Activated T-helper 2 cell treated with anti-CD3 and anti-CD28 coated beads, Interferon-gamma antibody, Interleukin-2, Interleukin-4, amounts not matched to agents 10 μg/mL and 5 μg/mL and 100 μg/mL, durations not matched to agents 14 hours and 24 hours and 36 hours (primary cell): ENCODE results near the gene VIPR2. TPM values are rescaled to one million over a fixed set of nuclear protein-coding genes. Genes with fewer than 3 reads are reported as not detected.
"Not testable (repeated sequence)": the region's sequence is repeated elsewhere in the genome, so short reads cannot be mapped to it uniquely, and the experiment has no call there.

Experiments
- DNase-seq: peaks from one replicate; pipeline ENCODE4 v3.0.0; 2021; ENCODE audit warnings: low spot score
- H3K27ac Mint-ChIP-seq: one replicate; pipeline ENCODE4 v1.8.0; 2021; ENCODE audit warnings: mixed read lengths
- H3K27me3 Mint-ChIP-seq: one replicate; pipeline ENCODE4 v1.8.0; 2021; ENCODE audit warnings: low read depth, mixed read lengths
- H3K36me3 Mint-ChIP-seq: one replicate; pipeline ENCODE4 v1.8.0; 2021; ENCODE audit warnings: low read depth, mixed read lengths
- H3K4me1 Mint-ChIP-seq: one replicate; pipeline ENCODE4 v1.8.0; 2021; ENCODE audit warnings: low read depth, mixed read lengths
- H3K4me3 Mint-ChIP-seq: one replicate; pipeline ENCODE4 v1.8.0; 2021; ENCODE audit warnings: low read depth, mild to moderate bottlenecking, moderate library complexity, mixed read lengths
- H3K9me3 Mint-ChIP-seq: one replicate; pipeline ENCODE4 v1.8.0; 2021; ENCODE audit warnings: mixed read lengths
- intact Hi-C: fragments of 100-400 bp; cut with micrococcal nuclease; formaldehyde crosslinking; loops from one replicate; pipeline ENCODE4 v1.15.1; 2023
- total RNA-seq: library from RNA; stranded (reverse); gene quantifications from 2 replicates; pipeline ENCODE4 v1.2.3, GENCODE V29; 2022

The VIPR2 gene
- total RNA-seq, 1 donor from 2014 or later, result 4.2 TPM

DNA sequence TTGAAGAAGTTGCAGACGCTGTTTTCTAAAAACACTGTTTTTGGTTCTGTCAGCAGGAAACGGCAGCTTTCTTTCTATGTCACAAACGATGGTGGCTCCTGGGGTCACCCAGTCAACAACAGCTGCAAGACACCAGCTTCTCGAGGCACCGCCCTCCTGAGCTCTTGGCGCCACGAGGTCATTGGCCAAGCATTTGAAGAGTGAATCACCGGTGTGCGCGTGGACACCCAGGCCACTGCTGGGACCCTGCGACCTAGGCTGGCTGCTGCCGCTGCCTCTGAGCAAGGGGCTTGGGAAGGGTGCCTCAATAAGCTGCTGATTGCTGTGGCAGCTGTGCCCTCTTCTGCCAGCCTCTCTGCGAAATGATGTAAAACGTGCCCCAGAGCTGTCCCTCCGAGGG is 22.5 kb upstream of the VIPR2 start:
- no peak for DNase-seq
- intact Hi-C loops, result no loop called here
- Mint-ChIP-seq H3K4me3 (no peak overlapping the region), H3K9me3 (no peaks in the 10 kb centered on the region), H3K27me3 (no peaks in the 10 kb centered on the region), H3K36me3 (no peaks in the 10 kb centered on the region), H3K27ac (no peak overlapping the region), H3K4me1 (no peaks in the 10 kb centered on the region)

DNA sequence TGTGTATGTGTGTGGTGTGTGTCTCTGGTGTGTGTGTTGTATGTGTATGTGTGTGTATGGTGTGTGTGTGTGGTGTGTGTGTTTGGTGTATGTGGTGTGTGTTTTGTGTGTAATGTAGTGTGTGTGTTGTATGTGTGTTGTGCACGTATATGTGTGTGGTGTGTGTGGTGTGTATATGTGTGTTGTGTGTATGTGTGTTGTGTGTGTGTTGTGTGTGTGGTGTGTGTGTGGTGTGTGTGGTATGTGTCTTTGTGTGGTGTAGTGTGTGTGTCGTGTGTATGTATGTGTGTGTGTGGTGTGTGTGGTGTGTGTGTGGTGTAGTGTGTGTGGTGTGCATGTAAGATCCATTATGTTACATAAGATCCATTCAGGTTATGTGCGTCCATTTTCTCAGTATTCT is 21.9 kb upstream of the VIPR2 start:
- H3K27ac Mint-ChIP-seq, result no peak overlapping the region
- H3K36me3 Mint-ChIP-seq, result no peaks in the 10 kb centered on the region

GRCh38 chr7:159165352-159165751 is 20.7 kb upstream of the VIPR2 start:
- Mint-ChIP-seq H3K27me3 (peaks cover 2% of the 10 kb centered on the region), H3K36me3 (no peaks in the 10 kb centered on the region), H3K27ac (no peak overlapping the region), H3K4me1 (no peaks in the 10 kb centered on the region), H3K9me3 (no peaks in the 10 kb centered on the region), H3K4me3 (no peak overlapping the region)
- no peak for DNase-seq
- intact Hi-C loops, result no loop called here

More for the DNA sequence above, 21.9 kb upstream of the VIPR2 start:
- Mint-ChIP-seq H3K4me1 (no peaks in the 10 kb centered on the region), H3K9me3 (no peaks in the 10 kb centered on the region), H3K27me3 (no peaks in the 10 kb centered on the region), H3K4me3 (no peak overlapping the region)
- intact Hi-C loops, result no loop called here
- DNase-seq, result no peak

GRCh38 chr7:159163703-159164301 is 19.1 kb upstream of the VIPR2 start:
- H3K4me1 Mint-ChIP-seq, H3K9me3 Mint-ChIP-seq, H3K4me3 Mint-ChIP-seq, DNase-seq, H3K36me3 Mint-ChIP-seq, H3K27ac Mint-ChIP-seq, H3K27me3 Mint-ChIP-seq, intact Hi-C loops: not testable (repeated sequence)

GRCh38 chr7:159162050-159162626 is 17.5 kb upstream of the VIPR2 start:
- intact Hi-C loops, H3K9me3 Mint-ChIP-seq: not testable (repeated sequence)

DNA sequence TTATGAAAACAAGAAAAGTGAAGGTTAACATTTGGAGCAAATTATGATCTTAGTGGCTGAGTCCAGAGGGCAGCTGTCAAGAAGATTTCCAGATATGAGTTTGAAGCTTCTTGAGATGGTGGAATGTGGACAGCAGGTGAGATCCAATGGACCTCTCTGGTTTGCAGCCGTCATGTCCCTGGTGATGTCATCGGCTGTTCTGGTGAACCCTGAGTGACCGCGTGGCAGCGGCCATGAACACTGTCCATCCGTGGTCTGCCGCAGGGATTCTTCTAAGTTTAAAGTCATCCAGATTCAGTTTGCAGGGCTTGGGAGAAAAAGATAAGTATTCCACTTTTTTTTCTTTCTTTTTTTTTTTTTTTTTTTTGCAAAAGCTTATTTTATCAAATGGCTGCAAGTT is 15.8 kb upstream of the VIPR2 start:
- no peak for DNase-seq
- no peaks in the 10 kb centered on the region for H3K36me3 Mint-ChIP-seq
- H3K4me1 Mint-ChIP-seq, result no peaks in the 10 kb centered on the region
- intact Hi-C loops, result loop anchor here (2.0 kb wide), 1 partner anchor 28 kb away; no protein-coding TSS in a partner anchor
- peaks cover 10% of the 10 kb centered on the region for H3K27me3 Mint-ChIP-seq
- H3K4me3 Mint-ChIP-seq, result no peak overlapping the region
- no peaks in the 10 kb centered on the region for H3K9me3 Mint-ChIP-seq
- no peak overlapping the region for H3K27ac Mint-ChIP-seq

More at GRCh38 chr7:159162050-159162626, 17.5 kb upstream of the VIPR2 start:
- H3K4me3 Mint-ChIP-seq, H3K27me3 Mint-ChIP-seq, H3K27ac Mint-ChIP-seq, H3K36me3 Mint-ChIP-seq, DNase-seq, H3K4me1 Mint-ChIP-seq: not testable (repeated sequence)

DNA sequence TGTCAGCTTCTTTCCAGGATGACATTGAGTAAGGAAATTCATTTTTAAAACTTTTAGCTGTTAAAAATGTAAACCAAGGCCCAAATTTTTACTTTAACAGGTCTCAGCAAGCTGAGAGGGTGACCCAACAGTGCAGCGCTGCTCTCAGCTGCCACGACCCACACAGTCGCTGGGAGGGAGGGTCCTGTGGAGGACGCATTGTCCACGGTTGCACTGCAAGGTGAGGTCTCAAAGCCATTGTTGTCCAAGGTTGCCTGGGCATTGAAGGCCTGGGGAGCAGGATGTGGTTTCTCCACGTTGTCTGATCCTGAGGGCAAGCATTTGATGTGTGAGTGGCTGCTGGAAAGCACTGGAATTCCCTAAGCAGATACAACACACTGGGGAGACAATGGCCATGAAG is 15.1 kb upstream of the VIPR2 start:
- Mint-ChIP-seq H3K4me3 (no peak overlapping the region), H3K9me3 (no peaks in the 10 kb centered on the region), H3K4me1 (no peaks in the 10 kb centered on the region), H3K36me3 (no peaks in the 10 kb centered on the region), H3K27me3 (peaks cover 10% of the 10 kb centered on the region), H3K27ac (no peak overlapping the region)
- intact Hi-C loops, result loop anchor here (2.0 kb wide), 1 partner anchor 27 kb away; no protein-coding TSS in a partner anchor
- no peak for DNase-seq

- H3K27me3 Mint-ChIP-seq, result peaks cover 10% of the 10 kb centered on the region
- H3K4me1 Mint-ChIP-seq, result no peaks in the 10 kb centered on the region
- no peak for DNase-seq
- H3K27ac Mint-ChIP-seq, result no peak overlapping the region
- no peaks in the 10 kb centered on the region for H3K36me3 Mint-ChIP-seq
- no peak overlapping the region for H3K4me3 Mint-ChIP-seq
- intact Hi-C loops, result no loop called here
- no peaks in the 10 kb centered on the region for H3K9me3 Mint-ChIP-seq
Observed at GRCh38 chr7:159158888-159159405, 14.3 kb upstream of the VIPR2 start.

- H3K27me3 Mint-ChIP-seq, result peaks cover 10% of the 10 kb centered on the region
- no peaks in the 10 kb centered on the region for H3K9me3 Mint-ChIP-seq
- intact Hi-C loops, result no loop called here
- no peaks in the 10 kb centered on the region for H3K36me3 Mint-ChIP-seq
- no peak for DNase-seq
- no peaks in the 10 kb centered on the region for H3K4me1 Mint-ChIP-seq
- H3K4me3 Mint-ChIP-seq, result no peak overlapping the region
- no peak overlapping the region for H3K27ac Mint-ChIP-seq
Observed at GRCh38 chr7:159158125-159158887, 13.6 kb upstream of the VIPR2 start.

DNA sequence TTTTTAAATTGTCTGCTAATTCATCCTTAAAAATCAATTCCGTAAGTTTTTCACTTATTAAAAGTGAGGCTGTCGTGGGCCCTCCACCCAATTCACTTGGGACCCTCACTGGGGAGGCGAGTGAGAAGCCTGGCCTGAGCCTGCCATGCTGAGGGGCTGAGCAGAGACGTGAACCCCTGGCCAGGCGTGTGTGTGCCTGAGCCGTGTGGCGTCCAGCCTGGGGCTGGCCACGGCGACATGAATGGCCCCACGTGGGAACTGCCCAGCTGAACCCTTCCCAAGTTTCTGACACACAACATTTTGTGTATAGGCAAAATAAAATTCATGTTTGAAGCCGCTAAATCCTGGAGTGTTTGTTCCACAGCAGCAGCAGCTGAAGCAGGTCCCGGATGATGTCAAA is 13.0 kb upstream of the VIPR2 start:
- intact Hi-C loops, result no loop called here
- H3K27me3 Mint-ChIP-seq, result peaks cover 10% of the 10 kb centered on the region

GRCh38 chr7:159156436-159157245 is 12.0 kb upstream of the VIPR2 start:
- DNase-seq, result no peak
- Mint-ChIP-seq H3K9me3 (no peaks in the 10 kb centered on the region), H3K27me3 (peaks cover 10% of the 10 kb centered on the region), H3K4me1 (no peaks in the 10 kb centered on the region), H3K36me3 (no peaks in the 10 kb centered on the region), H3K27ac (no peak overlapping the region), H3K4me3 (no peak overlapping the region)
- intact Hi-C loops, result no loop called here

More for the DNA sequence above, 13.0 kb upstream of the VIPR2 start:
- no peak overlapping the region for H3K4me3 Mint-ChIP-seq
- no peaks in the 10 kb centered on the region for H3K4me1 Mint-ChIP-seq
- H3K27ac Mint-ChIP-seq, result no peak overlapping the region
- DNase-seq, result no peak
- H3K36me3 Mint-ChIP-seq, result no peaks in the 10 kb centered on the region
- H3K9me3 Mint-ChIP-seq, result no peaks in the 10 kb centered on the region

- no peaks in the 10 kb centered on the region for H3K4me1 Mint-ChIP-seq
Observed at GRCh38 chr7:159155410-159155809, 10.7 kb upstream of the VIPR2 start.

More at GRCh38 chr7:159155410-159155809, 10.7 kb upstream of the VIPR2 start:
- intact Hi-C loops, result no loop called here
- no peak for DNase-seq
- no peaks in the 10 kb centered on the region for H3K9me3 Mint-ChIP-seq
- peaks cover 8% of the 10 kb centered on the region for H3K27me3 Mint-ChIP-seq
- no peak overlapping the region for H3K4me3 Mint-ChIP-seq
- no peaks in the 10 kb centered on the region for H3K36me3 Mint-ChIP-seq
- H3K27ac Mint-ChIP-seq, result no peak overlapping the region
